Measurements from ENCODE around the gene NUB1.

The NUB1 gene

DNA sequence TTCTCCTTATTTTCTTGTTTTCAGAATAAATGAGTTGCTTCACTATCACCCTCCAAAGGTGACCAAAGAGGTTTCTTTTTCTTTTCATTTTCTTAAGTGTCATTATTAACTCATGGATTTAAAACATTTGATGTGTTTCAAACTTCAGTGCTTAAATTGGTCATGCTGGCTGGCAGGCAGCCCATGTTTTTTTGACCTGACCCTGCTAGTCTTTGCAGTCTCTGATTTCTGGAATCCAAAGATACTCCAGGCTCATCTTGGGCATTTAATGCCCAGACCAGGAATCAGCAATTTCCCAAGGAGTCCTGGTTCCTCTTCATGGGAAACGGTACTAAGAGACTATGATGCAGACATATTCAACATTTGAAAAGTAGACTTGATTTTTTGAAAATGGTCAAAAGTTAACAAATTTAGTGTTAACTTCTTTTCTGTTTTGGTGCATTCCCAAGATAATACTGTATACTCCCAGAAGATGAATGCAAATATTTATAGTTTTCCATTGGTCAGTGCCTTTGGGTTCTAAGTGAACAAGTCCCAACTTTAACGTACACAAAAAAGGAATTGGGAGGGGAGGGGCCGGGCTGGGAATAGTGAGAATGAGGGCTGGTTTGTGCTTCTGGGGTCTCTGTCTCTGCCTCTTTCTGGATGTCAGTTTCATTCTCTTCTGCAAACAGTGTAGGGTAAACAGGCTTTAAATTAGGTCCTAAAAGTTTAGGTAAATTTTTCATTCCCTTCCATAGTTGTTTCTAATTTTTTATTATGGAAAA is 19.8 kb downstream of the NUB1 start:
- no peak for DNase-seq
- peaks cover 42% of the 10 kb centered on the region for H3K36me3 ChIP-seq (ENCODE audit: control insufficient read depth, insufficient read depth, low read length)

DNA sequence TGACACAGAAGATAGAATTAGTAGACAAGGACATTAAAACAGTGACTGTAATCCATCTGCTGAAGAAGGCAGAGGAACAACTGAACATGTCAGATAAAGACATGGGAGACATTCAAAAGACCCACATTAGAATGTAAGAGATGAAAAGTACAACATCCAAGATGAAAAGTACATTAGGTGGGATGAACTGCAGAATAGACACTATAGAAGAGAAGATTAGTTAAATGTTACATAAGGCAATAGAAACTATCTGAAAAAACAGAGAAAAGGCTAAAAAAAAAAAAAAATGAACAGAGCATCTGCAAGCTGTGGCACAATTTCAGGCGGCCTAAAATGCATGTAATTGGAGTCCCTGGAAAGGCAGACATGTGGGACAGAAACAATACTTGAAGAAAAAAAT is 21.6 kb downstream of the NUB1 start:
- Histone ChIP-seq H3K27me3 (replicated peaks; ENCODE audit: control insufficient read depth, insufficient read depth, low read length, poor library complexity, severe bottlenecking) (no peaks in the 10 kb centered on the region), H3K27ac (ENCODE audit: insufficient read depth, low read length, poor library complexity, severe bottlenecking) (no peak overlapping the region), H3K36me3 (ENCODE audit: control insufficient read depth, insufficient read depth, low read length) (peaks cover 31% of the 10 kb centered on the region), H3K4me1 (ENCODE audit: control insufficient read depth, insufficient read depth, low read length, poor library complexity, severe bottlenecking) (peaks cover 3% of the 10 kb centered on the region), H3K4me3 (ENCODE audit: insufficient read depth, low read depth, low read length, poor library complexity, severe bottlenecking) (no peak overlapping the region), H3K9me3 (ENCODE audit: control insufficient read depth, low read length) (no peaks in the 10 kb centered on the region)
- DNase-seq, result no peak

More for the DNA sequence above, 19.8 kb downstream of the NUB1 start:
- Histone ChIP-seq H3K9me3 (ENCODE audit: control insufficient read depth, low read length) (no peaks in the 10 kb centered on the region), H3K4me1 (ENCODE audit: control insufficient read depth, insufficient read depth, low read length, poor library complexity, severe bottlenecking) (no peaks in the 10 kb centered on the region), H3K4me3 (ENCODE audit: insufficient read depth, low read depth, low read length, poor library complexity, severe bottlenecking) (no peak overlapping the region), H3K27me3 (replicated peaks; ENCODE audit: control insufficient read depth, insufficient read depth, low read length, poor library complexity, severe bottlenecking) (no peaks in the 10 kb centered on the region), H3K27ac (ENCODE audit: insufficient read depth, low read length, poor library complexity, severe bottlenecking) (no peak overlapping the region)

GRCh38 chr7:151366166-151366879 is 24.7 kb downstream of the NUB1 start:
- Histone ChIP-seq H3K9me3 (ENCODE audit: control insufficient read depth, low read length) (no peaks in the 10 kb centered on the region), H3K27me3 (replicated peaks; ENCODE audit: control insufficient read depth, insufficient read depth, low read length, poor library complexity, severe bottlenecking) (no peaks in the 10 kb centered on the region), H3K4me3 (ENCODE audit: insufficient read depth, low read depth, low read length, poor library complexity, severe bottlenecking) (no peak overlapping the region), H3K27ac (ENCODE audit: insufficient read depth, low read length, poor library complexity, severe bottlenecking) (no peak overlapping the region), H3K4me1 (ENCODE audit: control insufficient read depth, insufficient read depth, low read length, poor library complexity, severe bottlenecking) (peaks cover 5% of the 10 kb centered on the region), H3K36me3 (ENCODE audit: control insufficient read depth, insufficient read depth, low read length) (peaks cover 21% of the 10 kb centered on the region)
- no peak for DNase-seq

DNA sequence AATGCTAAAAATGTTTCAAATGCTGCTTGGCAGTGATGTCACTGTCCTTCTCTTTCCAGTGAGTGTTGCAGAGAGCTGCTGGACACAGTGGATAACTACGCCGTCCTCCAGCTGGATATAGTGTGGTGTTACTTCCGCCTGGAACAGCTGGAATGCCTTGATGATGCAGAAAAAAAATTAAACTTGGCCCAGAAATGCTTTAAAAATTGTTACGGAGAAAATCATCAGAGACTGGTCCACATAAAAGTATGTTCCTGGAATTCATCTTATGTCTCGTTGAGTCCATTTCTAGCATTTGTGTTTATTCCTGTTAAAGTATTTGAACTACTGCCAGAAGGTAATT is 25.2 kb downstream of the NUB1 start:
- no peak overlapping the region for H3K27ac ChIP-seq (ENCODE audit: insufficient read depth, low read length, poor library complexity, severe bottlenecking)
- peaks cover 5% of the 10 kb centered on the region for H3K4me1 ChIP-seq (ENCODE audit: control insufficient read depth, insufficient read depth, low read length, poor library complexity, severe bottlenecking)
- no peak overlapping the region for H3K4me3 ChIP-seq (ENCODE audit: insufficient read depth, low read depth, low read length, poor library complexity, severe bottlenecking)
- H3K36me3 ChIP-seq (ENCODE audit: control insufficient read depth, insufficient read depth, low read length), result peaks cover 20% of the 10 kb centered on the region
- DNase-seq, result no peak
- H3K9me3 ChIP-seq (ENCODE audit: control insufficient read depth, low read length), result no peaks in the 10 kb centered on the region
- H3K27me3 ChIP-seq (replicated peaks; ENCODE audit: control insufficient read depth, insufficient read depth, low read length, poor library complexity, severe bottlenecking), result no peaks in the 10 kb centered on the region

DNA sequence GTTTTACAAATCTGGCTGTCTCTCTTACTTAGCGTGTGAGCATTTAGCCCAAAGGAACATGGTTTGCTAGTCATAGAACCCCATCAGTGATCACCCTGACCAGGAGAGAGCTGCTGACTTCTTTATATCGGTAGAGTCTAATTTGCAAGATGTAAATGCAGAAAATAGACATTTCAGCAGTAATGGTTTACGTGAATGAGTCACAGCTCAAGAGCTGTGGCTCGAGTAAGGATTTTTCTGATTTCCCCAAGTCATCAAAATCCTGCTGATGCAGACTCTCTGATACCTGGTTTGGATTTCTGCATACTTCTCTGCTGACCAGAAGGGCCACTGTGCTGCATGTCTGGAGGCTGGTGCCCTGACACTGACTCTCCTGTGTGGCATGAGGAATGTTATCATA is 25.7 kb downstream of the NUB1 start:
- Histone ChIP-seq H3K9me3 (ENCODE audit: control insufficient read depth, low read length) (no peaks in the 10 kb centered on the region), H3K27me3 (replicated peaks; ENCODE audit: control insufficient read depth, insufficient read depth, low read length, poor library complexity, severe bottlenecking) (no peaks in the 10 kb centered on the region), H3K4me3 (ENCODE audit: insufficient read depth, low read depth, low read length, poor library complexity, severe bottlenecking) (no peak overlapping the region), H3K36me3 (ENCODE audit: control insufficient read depth, insufficient read depth, low read length) (peaks cover 18% of the 10 kb centered on the region), H3K4me1 (ENCODE audit: control insufficient read depth, insufficient read depth, low read length, poor library complexity, severe bottlenecking) (peaks cover 5% of the 10 kb centered on the region), H3K27ac (ENCODE audit: insufficient read depth, low read length, poor library complexity, severe bottlenecking) (no peak overlapping the region)
- no peak for DNase-seq

DNA sequence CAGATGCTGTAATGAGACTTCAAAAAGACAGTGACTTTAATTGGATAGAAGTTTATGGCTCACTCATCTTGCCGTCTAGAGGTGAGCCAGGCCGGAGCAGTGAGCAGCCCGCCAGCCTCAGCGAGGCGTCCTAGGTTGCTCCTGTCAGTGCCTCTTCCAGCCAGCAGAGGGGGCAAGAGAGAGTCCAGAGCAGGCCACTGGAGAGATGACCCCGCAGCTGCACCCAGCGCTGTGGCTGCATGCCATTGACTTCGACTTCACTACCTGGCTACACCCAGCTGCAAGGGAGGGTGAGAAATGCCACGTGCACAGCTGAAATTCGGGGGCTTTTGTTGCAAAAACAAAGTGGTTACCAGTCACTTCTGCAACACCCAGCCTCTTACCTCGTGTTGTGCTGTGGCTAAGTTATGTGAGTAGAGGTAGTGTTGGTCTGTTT is 26.5 kb downstream of the NUB1 start:
- no peak overlapping the region for H3K27ac ChIP-seq (ENCODE audit: insufficient read depth, low read length, poor library complexity, severe bottlenecking)
- no peaks in the 10 kb centered on the region for H3K9me3 ChIP-seq (ENCODE audit: control insufficient read depth, low read length)
- H3K4me3 ChIP-seq (ENCODE audit: insufficient read depth, low read depth, low read length, poor library complexity, severe bottlenecking), result no peak overlapping the region
- H3K4me1 ChIP-seq (ENCODE audit: control insufficient read depth, insufficient read depth, low read length, poor library complexity, severe bottlenecking), result peaks cover 5% of the 10 kb centered on the region
- H3K36me3 ChIP-seq (ENCODE audit: control insufficient read depth, insufficient read depth, low read length), result peaks cover 15% of the 10 kb centered on the region
- H3K27me3 ChIP-seq (replicated peaks; ENCODE audit: control insufficient read depth, insufficient read depth, low read length, poor library complexity, severe bottlenecking), result no peaks in the 10 kb centered on the region
- DNase-seq, result peak; percentile 57 to 68 (median 62)

GRCh38 chr7:151371266-151371665 is 29.7 kb downstream of the NUB1 start:
- Histone ChIP-seq H3K9me3 (ENCODE audit: control insufficient read depth, low read length) (no peaks in the 10 kb centered on the region), H3K4me1 (ENCODE audit: control insufficient read depth, insufficient read depth, low read length, poor library complexity, severe bottlenecking) (peaks cover 5% of the 10 kb centered on the region), H3K4me3 (ENCODE audit: insufficient read depth, low read depth, low read length, poor library complexity, severe bottlenecking) (no peak overlapping the region), H3K27ac (ENCODE audit: insufficient read depth, low read length, poor library complexity, severe bottlenecking) (no peak overlapping the region), H3K27me3 (replicated peaks; ENCODE audit: control insufficient read depth, insufficient read depth, low read length, poor library complexity, severe bottlenecking) (no peaks in the 10 kb centered on the region), H3K36me3 (ENCODE audit: control insufficient read depth, insufficient read depth, low read length) (peaks cover 41% of the 10 kb centered on the region)
- no peak for DNase-seq

DNA sequence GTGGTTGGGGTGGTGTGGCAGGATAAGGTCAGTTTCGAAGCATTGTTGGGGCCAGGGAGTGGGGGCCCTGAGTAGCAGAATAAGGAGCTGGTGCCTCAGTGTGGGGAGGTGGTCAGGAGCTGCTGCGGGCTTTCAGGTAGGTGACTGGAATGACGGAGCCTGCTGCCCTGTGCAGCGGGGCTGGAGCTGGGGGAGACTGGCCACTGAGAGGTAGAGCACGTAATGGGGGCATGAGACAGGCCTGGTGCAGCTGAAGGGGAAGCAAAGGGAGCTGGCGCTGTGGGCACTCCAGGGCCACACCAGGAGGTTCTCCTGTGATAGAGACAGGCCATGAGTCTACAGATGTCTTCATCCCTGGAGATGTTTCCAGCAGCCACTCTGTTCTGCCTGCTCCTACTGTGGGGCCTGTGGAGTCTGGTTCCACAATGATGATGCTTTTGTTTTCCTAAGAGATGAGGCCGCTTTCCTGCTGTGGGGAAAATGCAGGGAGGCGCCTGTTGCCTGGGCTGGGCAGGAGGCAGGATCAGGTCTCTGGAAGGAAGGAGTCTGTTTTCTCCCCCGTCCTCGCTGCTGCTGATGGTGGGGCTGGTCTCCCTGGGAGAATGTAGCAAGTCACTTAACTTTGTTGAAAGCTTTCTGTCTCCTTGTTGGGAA is 31.1 kb downstream of the NUB1 start:
- no peak for DNase-seq
- peak overlapping the region; percentile 7 for H3K27ac ChIP-seq (ENCODE audit: insufficient read depth, low read length, poor library complexity, severe bottlenecking)
- peaks cover 55% of the 10 kb centered on the region for H3K36me3 ChIP-seq (ENCODE audit: control insufficient read depth, insufficient read depth, low read length)
- H3K4me3 ChIP-seq (ENCODE audit: insufficient read depth, low read depth, low read length, poor library complexity, severe bottlenecking), result no peak overlapping the region
- H3K27me3 ChIP-seq (replicated peaks; ENCODE audit: control insufficient read depth, insufficient read depth, low read length, poor library complexity, severe bottlenecking), result no peaks in the 10 kb centered on the region
- peaks cover 5% of the 10 kb centered on the region for H3K4me1 ChIP-seq (ENCODE audit: control insufficient read depth, insufficient read depth, low read length, poor library complexity, severe bottlenecking)
- no peaks in the 10 kb centered on the region for H3K9me3 ChIP-seq (ENCODE audit: control insufficient read depth, low read length)

GRCh38 chr7:151373599-151373998 is 32.0 kb downstream of the NUB1 start:
- Histone ChIP-seq H3K36me3 (ENCODE audit: control insufficient read depth, insufficient read depth, low read length) (peaks cover 60% of the 10 kb centered on the region), H3K4me3 (ENCODE audit: insufficient read depth, low read depth, low read length, poor library complexity, severe bottlenecking) (no peak overlapping the region), H3K27me3 (replicated peaks; ENCODE audit: control insufficient read depth, insufficient read depth, low read length, poor library complexity, severe bottlenecking) (no peaks in the 10 kb centered on the region), H3K27ac (ENCODE audit: insufficient read depth, low read length, poor library complexity, severe bottlenecking) (no peak overlapping the region), H3K4me1 (ENCODE audit: control insufficient read depth, insufficient read depth, low read length, poor library complexity, severe bottlenecking) (no peaks in the 10 kb centered on the region), H3K9me3 (ENCODE audit: control insufficient read depth, low read length) (no peaks in the 10 kb centered on the region)
- no peak for DNase-seq

DNA sequence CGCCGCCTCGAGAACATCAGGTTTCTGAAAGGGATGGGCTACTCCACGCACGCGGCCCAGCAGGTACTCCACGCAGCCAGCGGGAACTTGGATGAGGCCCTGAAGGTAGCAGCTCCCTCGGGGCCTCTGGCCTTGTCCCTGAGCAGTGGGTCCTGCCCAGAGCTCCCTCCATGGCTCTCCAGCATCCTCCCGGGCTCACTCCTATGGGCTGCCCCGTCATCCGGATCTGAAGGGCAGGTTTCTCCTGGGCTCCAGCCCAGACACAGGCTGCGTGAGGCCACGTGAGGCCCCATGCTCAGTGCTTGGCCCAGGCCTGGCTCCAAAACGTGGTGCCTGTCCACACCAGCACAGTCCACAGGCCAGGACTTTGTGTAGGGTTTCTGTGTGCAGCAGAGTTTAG is 32.5 kb downstream of the NUB1 start:
- DNase-seq, result no peak
- H3K36me3 ChIP-seq (ENCODE audit: control insufficient read depth, insufficient read depth, low read length), result peaks cover 64% of the 10 kb centered on the region
- no peak overlapping the region for H3K4me3 ChIP-seq (ENCODE audit: insufficient read depth, low read depth, low read length, poor library complexity, severe bottlenecking)
- H3K9me3 ChIP-seq (ENCODE audit: control insufficient read depth, low read length), result no peaks in the 10 kb centered on the region
- H3K27me3 ChIP-seq (replicated peaks; ENCODE audit: control insufficient read depth, insufficient read depth, low read length, poor library complexity, severe bottlenecking), result no peaks in the 10 kb centered on the region
- H3K27ac ChIP-seq (ENCODE audit: insufficient read depth, low read length, poor library complexity, severe bottlenecking), result no peak overlapping the region
- H3K4me1 ChIP-seq (ENCODE audit: control insufficient read depth, insufficient read depth, low read length, poor library complexity, severe bottlenecking), result no peaks in the 10 kb centered on the region
